GM21717 (cell line): ENCODE results near the gene BRF1.
"Not testable (repeated sequence)": the region's sequence is repeated elsewhere in the genome, so short reads cannot be mapped to it uniquely, and the experiment has no call there.

Source experiments
- ATAC-seq: cut with Tn5 transposase; IDR thresholded peaks from one replicate; pipeline ENCODE4 v1.9.1; 2021; ENCODE audit warnings: mild to moderate bottlenecking, moderate library complexity; ENCODE audit not compliant: unreplicated experiment

Gene BRF1

GRCh38 chr14:105292826-105293711, 7.7 kb downstream of the BRF1 start:
- ATAC-seq = no peak

- ATAC-seq = no peak
Measured at GRCh38 chr14:105290621-105291346, 10.0 kb downstream of the BRF1 start.

- not testable (repeated sequence) for ATAC-seq
Measured at GRCh38 chr14:105288936-105289335, 11.9 kb downstream of the BRF1 start.

GRCh38 chr14:105287249-105288102, 13.3 kb downstream of the BRF1 start:
- ATAC-seq = no peak

GRCh38 chr14:105286759-105287144, 14.0 kb downstream of the BRF1 start:
- no peak for ATAC-seq

GRCh38 chr14:105285174-105285573, 15.6 kb downstream of the BRF1 start:
- ATAC-seq = no peak

GRCh38 chr14:105283899-105284298, 16.9 kb downstream of the BRF1 start:
- ATAC-seq = no peak

- no peak for ATAC-seq
Measured at GRCh38 chr14:105283028-105283427, 17.8 kb downstream of the BRF1 start.

- ATAC-seq = no peak
Measured at GRCh38 chr14:105282098-105282725, 18.6 kb downstream of the BRF1 start.

GRCh38 chr14:105281371-105282097, 19.3 kb downstream of the BRF1 start:
- no peak for ATAC-seq

- ATAC-seq = no peak
Measured at GRCh38 chr14:105280525-105280924, 20.3 kb downstream of the BRF1 start.

GRCh38 chr14:105279642-105280361, 21.0 kb downstream of the BRF1 start:
- ATAC-seq = no peak

- ATAC-seq = not testable (repeated sequence)
Measured at GRCh38 chr14:105277448-105277847, 23.4 kb downstream of the BRF1 start.

GRCh38 chr14:105275267-105275946, 25.4 kb downstream of the BRF1 start:
- no peak for ATAC-seq

- no peak for ATAC-seq
Measured at GRCh38 chr14:105274637-105275036, 26.2 kb downstream of the BRF1 start.

- no peak for ATAC-seq
Measured at GRCh38 chr14:105273062-105273461, 27.7 kb downstream of the BRF1 start.

- no peak for ATAC-seq
Measured at GRCh38 chr14:105272623-105273022, 28.2 kb downstream of the BRF1 start.

- no peak for ATAC-seq
Measured at GRCh38 chr14:105271224-105271890, 29.4 kb downstream of the BRF1 start.
